Neural cell (in vitro differentiated cells): ENCODE data around the gene MCOLN1. TPM values are rescaled to one million over a fixed set of nuclear protein-coding genes. Genes with fewer than 3 reads are reported as not detected.

Source experiments
- H2AFZ ChIP-seq: fragments of 200-600, 300-800 bp; sonication (generic), shearing (Covaris generic); 2 replicates; pipeline ENCODE4 v1.6.0; 2014; ENCODE audit warnings: low read depth, mild to moderate bottlenecking, antibody characterized with exemption, low read length, moderate library complexity
- H3F3A ChIP-seq: fragments of 200-600 bp; shearing (Covaris generic); 2 replicates; pipeline ENCODE4 v1.6.1; 2016; ENCODE audit warnings: mild to moderate bottlenecking, moderate library complexity, mixed read lengths, antibody characterized with exemption, low read length; ENCODE audit not compliant: insufficient read depth, poor library complexity, severe bottlenecking
- H3K27ac ChIP-seq: fragments of 200-600, 300-800 bp; sonication (generic), shearing (Covaris generic); 2 replicates; pipeline ENCODE4 v1.5.1; 2014; ENCODE audit warnings: mild to moderate bottlenecking, low read length, moderate library complexity
- H3K27me3 ChIP-seq: fragments of 300-800, 200-600 bp; sonication (generic), shearing (Covaris generic); 2 replicates; pipeline ENCODE4 v1.6.0; 2014; ENCODE audit warnings: mild to moderate bottlenecking, low read depth, low read length, moderate library complexity; ENCODE audit not compliant: insufficient read depth
- H3K36me3 ChIP-seq: fragments of 300-800, 200-600 bp; sonication (generic), shearing (Covaris generic); 2 replicates; pipeline ENCODE4 v1.5.1; 2014; ENCODE audit warnings: mild to moderate bottlenecking, antibody characterized with exemption, low read length, moderate library complexity; ENCODE audit not compliant: insufficient read depth
- H3K4me2 ChIP-seq: fragments of 300-800, 200-600 bp; sonication (generic), shearing (Covaris generic); 2 replicates; pipeline ENCODE4 v1.6.0; 2014; ENCODE audit warnings: mild to moderate bottlenecking, low read length
- H3K4me3 ChIP-seq: fragments of 300-800, 200-600 bp; sonication (generic), shearing (Covaris generic); 2 replicates; pipeline ENCODE4 v1.5.1; 2014; ENCODE audit warnings: mild to moderate bottlenecking, low read length, moderate library complexity
- H3K79me2 ChIP-seq: fragments of 200-600 bp; shearing (Covaris generic); replicated peaks from 2 replicates; pipeline ENCODE4 v1.6.0; 2014; ENCODE audit warnings: mild to moderate bottlenecking, low read length, moderate library complexity; ENCODE audit not compliant: insufficient read depth
- H3K9ac ChIP-seq: fragments of 300-800, 200-600 bp; sonication (generic), shearing (Covaris generic); 2 replicates; pipeline ENCODE4 v1.6.1; 2016; ENCODE audit warnings: mild to moderate bottlenecking, low read length, mixed read lengths
- H3K9me2 ChIP-seq: fragments of 200-600 bp; shearing (Covaris generic); 2 replicates; pipeline ENCODE4 v1.6.1; 2016; ENCODE audit warnings: mild to moderate bottlenecking, low read length, mixed read lengths; ENCODE audit not compliant: insufficient read depth
- H3K9me3 ChIP-seq: fragments of 200-600, 300-800 bp; sonication (generic), shearing (Covaris generic); 2 replicates; pipeline ENCODE4 v1.6.1; 2016; ENCODE audit warnings: mild to moderate bottlenecking, mixed run types, low read length, moderate library complexity, mixed read lengths
- H4K20me1 ChIP-seq: fragments of 200-600 bp; shearing (Covaris generic); 2 replicates; pipeline ENCODE4 v1.6.1; 2016; ENCODE audit warnings: mild to moderate bottlenecking, mixed run types; ENCODE audit not compliant: insufficient read depth
- CTCF ChIP-seq: fragments of 450-650 bp; IDR thresholded peaks from 2 replicates; pipeline ENCODE4 v1.5.1; 2014; ENCODE audit warnings: antibody characterized with exemption, mild to moderate bottlenecking, moderate library complexity; ENCODE audit not compliant: poor library complexity, severe bottlenecking
- EP300 ChIP-seq: fragments of 450-650 bp; conservative IDR thresholded peaks from 2 replicates; pipeline ENCODE4 v1.6.1; 2014; ENCODE audit warnings: antibody characterized with exemption, mild to moderate bottlenecking, moderate library complexity; ENCODE audit not compliant: poor library complexity, severe bottlenecking
- EZH2 ChIP-seq: fragments of 200-600, 300-800 bp; shearing (Covaris generic), sonication (generic); IDR thresholded peaks from 2 replicates; pipeline ENCODE4 v1.6.1; 2014; ENCODE audit warnings: antibody characterized with exemption, low read length, borderline replicate concordance, mild to moderate bottlenecking; ENCODE audit not compliant: insufficient read depth, poor library complexity, severe bottlenecking
- MXI1 ChIP-seq: fragments of 450-650 bp; conservative IDR thresholded peaks from 2 replicates; pipeline ENCODE4 v1.6.1; 2014; ENCODE audit warnings: antibody characterized with exemption, mild to moderate bottlenecking; ENCODE audit not compliant: poor library complexity, severe bottlenecking
- POLR2AphosphoS5 ChIP-seq: IDR thresholded peaks from 2 replicates; pipeline ENCODE4 v1.6.1; 2012
- RAD21 ChIP-seq: fragments of 450-650 bp; conservative IDR thresholded peaks from 2 replicates; pipeline ENCODE4 v1.6.1; 2014; ENCODE audit warnings: antibody characterized with exemption, mild to moderate bottlenecking, moderate library complexity
- SMC3 ChIP-seq: fragments of 450-650 bp; conservative IDR thresholded peaks from 2 replicates; pipeline ENCODE4 v1.6.1; 2014; ENCODE audit warnings: antibody characterized with exemption, mild to moderate bottlenecking, moderate library complexity; ENCODE audit not compliant: poor library complexity
- TAF1 ChIP-seq: IDR thresholded peaks from 2 replicates; pipeline ENCODE4 v1.6.1; 2012; ENCODE audit warnings: low read depth
- polyA plus RNA-seq: library from polyadenylated mRNA; depleted of rRNA; stranded (reverse); fragments of >200 nt; gene quantifications from 2 replicates; pipeline ENCODE4 v1.2.3, GENCODE V29; 2014
- TF ChIP-seq, protein P1 (sequence below): IDR thresholded peaks from 2 replicates; pipeline ENCODE4 v1.6.1; 2012; ENCODE audit warnings: borderline replicate concordance

Gene MCOLN1
- polyA plus RNA-seq, 1 donor from 2014 or later: 16.9 TPM

- no peaks in the 10 kb centered on the region for H3K36me3 ChIP-seq
- H3K27ac ChIP-seq: no peak overlapping the region
- no peak overlapping the region for H3K4me3 ChIP-seq
- H3K9ac ChIP-seq: no peak overlapping the region
- H3K9me3 ChIP-seq: no peaks in the 10 kb centered on the region
- no peaks in the 10 kb centered on the region for H3F3A ChIP-seq
- H4K20me1 ChIP-seq: no peaks in the 10 kb centered on the region
- H3K79me2 ChIP-seq: no peaks in the 10 kb centered on the region
- H2AFZ ChIP-seq: no peak overlapping the region
- TF ChIP-seq MXI1: no peak
- H3K4me2 ChIP-seq: no peak overlapping the region
- no peaks in the 10 kb centered on the region for H3K9me2 ChIP-seq
- H3K27me3 ChIP-seq: no peaks in the 10 kb centered on the region
Measured at GRCh38 chr19:7505288-7505681, 17.1 kb upstream of the MCOLN1 start.

GRCh38 chr19:7505682-7506384, 16.6 kb upstream of the MCOLN1 start:
- H3K9me2 ChIP-seq: no peaks in the 10 kb centered on the region
- no peak overlapping the region for H3K4me3 ChIP-seq
- H3K9ac ChIP-seq: no peak overlapping the region
- no peak overlapping the region for H3K27ac ChIP-seq
- no peaks in the 10 kb centered on the region for H3F3A ChIP-seq
- H2AFZ ChIP-seq: no peak overlapping the region
- no peaks in the 10 kb centered on the region for H3K9me3 ChIP-seq
- no peaks in the 10 kb centered on the region for H3K79me2 ChIP-seq
- no peaks in the 10 kb centered on the region for H3K27me3 ChIP-seq
- H3K4me2 ChIP-seq: no peak overlapping the region
- TF ChIP-seq POLR2AphosphoS5: no peak
- no peaks in the 10 kb centered on the region for H4K20me1 ChIP-seq
- H3K36me3 ChIP-seq: no peaks in the 10 kb centered on the region

- H3K9ac ChIP-seq: no peak overlapping the region
- H3K36me3 ChIP-seq: no peaks in the 10 kb centered on the region
- no peak overlapping the region for H3K4me3 ChIP-seq
- TF ChIP-seq POLR2AphosphoS5: no peak
- TF ChIP-seq EP300: no peak
- no peak for TF ChIP-seq RAD21
- no peak for TF ChIP-seq SMC3
- no peak for TF ChIP-seq EZH2
- TF ChIP-seq MXI1: no peak
- TF ChIP-seq, protein P1, sequence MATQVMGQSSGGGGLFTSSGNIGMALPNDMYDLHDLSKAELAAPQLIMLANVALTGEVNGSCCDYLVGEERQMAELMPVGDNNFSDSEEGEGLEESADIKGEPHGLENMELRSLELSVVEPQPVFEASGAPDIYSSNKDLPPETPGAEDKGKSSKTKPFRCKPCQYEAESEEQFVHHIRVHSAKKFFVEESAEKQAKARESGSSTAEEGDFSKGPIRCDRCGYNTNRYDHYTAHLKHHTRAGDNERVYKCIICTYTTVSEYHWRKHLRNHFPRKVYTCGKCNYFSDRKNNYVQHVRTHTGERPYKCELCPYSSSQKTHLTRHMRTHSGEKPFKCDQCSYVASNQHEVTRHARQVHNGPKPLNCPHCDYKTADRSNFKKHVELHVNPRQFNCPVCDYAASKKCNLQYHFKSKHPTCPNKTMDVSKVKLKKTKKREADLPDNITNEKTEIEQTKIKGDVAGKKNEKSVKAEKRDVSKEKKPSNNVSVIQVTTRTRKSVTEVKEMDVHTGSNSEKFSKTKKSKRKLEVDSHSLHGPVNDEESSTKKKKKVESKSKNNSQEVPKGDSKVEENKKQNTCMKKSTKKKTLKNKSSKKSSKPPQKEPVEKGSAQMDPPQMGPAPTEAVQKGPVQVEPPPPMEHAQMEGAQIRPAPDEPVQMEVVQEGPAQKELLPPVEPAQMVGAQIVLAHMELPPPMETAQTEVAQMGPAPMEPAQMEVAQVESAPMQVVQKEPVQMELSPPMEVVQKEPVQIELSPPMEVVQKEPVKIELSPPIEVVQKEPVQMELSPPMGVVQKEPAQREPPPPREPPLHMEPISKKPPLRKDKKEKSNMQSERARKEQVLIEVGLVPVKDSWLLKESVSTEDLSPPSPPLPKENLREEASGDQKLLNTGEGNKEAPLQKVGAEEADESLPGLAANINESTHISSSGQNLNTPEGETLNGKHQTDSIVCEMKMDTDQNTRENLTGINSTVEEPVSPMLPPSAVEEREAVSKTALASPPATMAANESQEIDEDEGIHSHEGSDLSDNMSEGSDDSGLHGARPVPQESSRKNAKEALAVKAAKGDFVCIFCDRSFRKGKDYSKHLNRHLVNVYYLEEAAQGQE: no peak
- TF ChIP-seq TAF1: no peak
- TF ChIP-seq CTCF: no peak
- H3K79me2 ChIP-seq: no peaks in the 10 kb centered on the region
- no peaks in the 10 kb centered on the region for H3F3A ChIP-seq
- H3K27ac ChIP-seq: no peak overlapping the region
- H3K9me3 ChIP-seq: no peaks in the 10 kb centered on the region
- no peaks in the 10 kb centered on the region for H3K9me2 ChIP-seq
- H3K4me2 ChIP-seq: no peak overlapping the region
- no peaks in the 10 kb centered on the region for H3K27me3 ChIP-seq
- no peaks in the 10 kb centered on the region for H4K20me1 ChIP-seq
- no peak overlapping the region for H2AFZ ChIP-seq
Measured at GRCh38 chr19:7506385-7507328, 15.8 kb upstream of the MCOLN1 start.
